ENCODE measurements around the gene VPS36.

DNA sequence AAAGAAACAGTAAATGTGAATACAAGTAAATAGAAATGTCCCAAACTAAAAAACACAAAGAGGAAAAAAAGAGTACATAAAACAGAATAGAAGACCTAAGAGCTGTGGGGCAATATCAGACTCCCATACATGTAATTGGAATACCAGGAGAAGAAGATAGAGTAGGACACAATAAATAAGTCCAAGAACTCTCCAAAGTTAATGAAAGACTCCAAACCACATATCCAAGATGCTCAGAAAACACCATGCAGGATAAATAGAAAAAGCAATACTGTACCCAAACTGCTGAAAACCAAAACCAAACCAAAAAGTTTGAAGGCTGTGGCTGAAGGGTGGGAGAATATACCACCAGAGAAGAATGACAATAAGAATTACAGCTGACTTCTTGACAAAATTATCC, 62.7 kb downstream of the VPS36 start:
- TF ChIP-seq, protein P1, sequence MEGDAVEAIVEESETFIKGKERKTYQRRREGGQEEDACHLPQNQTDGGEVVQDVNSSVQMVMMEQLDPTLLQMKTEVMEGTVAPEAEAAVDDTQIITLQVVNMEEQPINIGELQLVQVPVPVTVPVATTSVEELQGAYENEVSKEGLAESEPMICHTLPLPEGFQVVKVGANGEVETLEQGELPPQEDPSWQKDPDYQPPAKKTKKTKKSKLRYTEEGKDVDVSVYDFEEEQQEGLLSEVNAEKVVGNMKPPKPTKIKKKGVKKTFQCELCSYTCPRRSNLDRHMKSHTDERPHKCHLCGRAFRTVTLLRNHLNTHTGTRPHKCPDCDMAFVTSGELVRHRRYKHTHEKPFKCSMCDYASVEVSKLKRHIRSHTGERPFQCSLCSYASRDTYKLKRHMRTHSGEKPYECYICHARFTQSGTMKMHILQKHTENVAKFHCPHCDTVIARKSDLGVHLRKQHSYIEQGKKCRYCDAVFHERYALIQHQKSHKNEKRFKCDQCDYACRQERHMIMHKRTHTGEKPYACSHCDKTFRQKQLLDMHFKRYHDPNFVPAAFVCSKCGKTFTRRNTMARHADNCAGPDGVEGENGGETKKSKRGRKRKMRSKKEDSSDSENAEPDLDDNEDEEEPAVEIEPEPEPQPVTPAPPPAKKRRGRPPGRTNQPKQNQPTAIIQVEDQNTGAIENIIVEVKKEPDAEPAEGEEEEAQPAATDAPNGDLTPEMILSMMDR (IDR thresholded peaks at IDR 0.05; ENCODE audit: low read length), result no peak
- TF ChIP-seq EZH2phosphoT487 (IDR thresholded peaks at IDR 0.05; ENCODE audit: low read length), result no peak

Data from MM.1S (cell line).